Osteocyte (in vitro differentiated cells): ENCODE data around the gene BCAR1. TPM values are rescaled to one million over a fixed set of nuclear protein-coding genes. Genes with fewer than 3 reads are reported as not detected.

Source experiments
- DNase-seq: peaks from one replicate; pipeline ENCODE4 v3.0.0; 2021; ENCODE audit warnings: mixed read lengths; ENCODE audit not compliant: unreplicated experiment; ENCODE audit errors: extremely low spot score
- H3K27ac Mint-ChIP-seq: one replicate; pipeline ENCODE4 v1.8.0; 2021; ENCODE audit warnings: mild to moderate bottlenecking, mixed read lengths; ENCODE audit not compliant: unreplicated experiment
- H3K27me3 Mint-ChIP-seq: one replicate; pipeline ENCODE4 v1.8.0; 2021; ENCODE audit warnings: mixed read lengths; ENCODE audit not compliant: unreplicated experiment
- H3K36me3 Mint-ChIP-seq: one replicate; pipeline ENCODE4 v1.8.0; 2021; ENCODE audit warnings: mixed read lengths; ENCODE audit not compliant: unreplicated experiment
- H3K4me1 Mint-ChIP-seq: one replicate; pipeline ENCODE4 v1.8.0; 2021; ENCODE audit warnings: mixed read lengths; ENCODE audit not compliant: unreplicated experiment
- H3K4me3 Mint-ChIP-seq: one replicate; pipeline ENCODE4 v1.8.0; 2021; ENCODE audit warnings: mild to moderate bottlenecking, moderate library complexity, mixed read lengths; ENCODE audit not compliant: unreplicated experiment
- H3K9me3 Mint-ChIP-seq: one replicate; pipeline ENCODE4 v1.8.0; 2021; ENCODE audit warnings: mixed read lengths; ENCODE audit not compliant: unreplicated experiment
- total RNA-seq: library from RNA; stranded (reverse); gene quantifications from 2 replicates; pipeline ENCODE4 v1.2.1, GENCODE V29; 2021
- TF ChIP-seq, protein P1 (sequence below): fragments of 200-600 bp; sonication (generic); IDR thresholded peaks from 2 replicates; pipeline ENCODE4 v1.5.0; 2021; ENCODE audit warnings: antibody characterized with exemption, mild to moderate bottlenecking, moderate library complexity

The BCAR1 gene
- total RNA-seq, 1 donor from 2014 or later, result 138 TPM

DNA sequence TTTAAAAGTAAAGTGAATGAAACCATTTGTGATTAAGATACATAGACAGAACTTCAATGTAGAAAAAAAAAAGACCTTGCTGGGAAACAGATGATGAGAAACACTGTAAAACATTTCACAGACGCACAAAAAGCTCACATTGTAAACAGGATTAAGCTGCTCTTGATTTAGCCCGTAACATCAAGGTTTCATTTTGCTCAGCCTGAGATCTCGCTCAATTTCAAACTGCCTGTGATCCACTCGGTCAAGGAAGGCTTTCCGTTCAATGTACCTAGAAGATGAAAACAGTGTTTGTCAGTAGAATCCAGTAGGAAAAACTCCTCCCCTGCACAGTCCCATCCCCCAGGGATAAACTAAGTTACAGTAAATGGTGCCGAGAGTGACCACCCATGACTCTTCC, 42.3 kb upstream of the BCAR1 start:
- H3K27ac Mint-ChIP-seq, result no peak overlapping the region
- no peaks in the 10 kb centered on the region for H3K9me3 Mint-ChIP-seq
- H3K36me3 Mint-ChIP-seq, result peaks cover 39% of the 10 kb centered on the region
- no peak for DNase-seq
- H3K4me1 Mint-ChIP-seq, result peaks cover 9% of the 10 kb centered on the region
- TF ChIP-seq, protein P1, sequence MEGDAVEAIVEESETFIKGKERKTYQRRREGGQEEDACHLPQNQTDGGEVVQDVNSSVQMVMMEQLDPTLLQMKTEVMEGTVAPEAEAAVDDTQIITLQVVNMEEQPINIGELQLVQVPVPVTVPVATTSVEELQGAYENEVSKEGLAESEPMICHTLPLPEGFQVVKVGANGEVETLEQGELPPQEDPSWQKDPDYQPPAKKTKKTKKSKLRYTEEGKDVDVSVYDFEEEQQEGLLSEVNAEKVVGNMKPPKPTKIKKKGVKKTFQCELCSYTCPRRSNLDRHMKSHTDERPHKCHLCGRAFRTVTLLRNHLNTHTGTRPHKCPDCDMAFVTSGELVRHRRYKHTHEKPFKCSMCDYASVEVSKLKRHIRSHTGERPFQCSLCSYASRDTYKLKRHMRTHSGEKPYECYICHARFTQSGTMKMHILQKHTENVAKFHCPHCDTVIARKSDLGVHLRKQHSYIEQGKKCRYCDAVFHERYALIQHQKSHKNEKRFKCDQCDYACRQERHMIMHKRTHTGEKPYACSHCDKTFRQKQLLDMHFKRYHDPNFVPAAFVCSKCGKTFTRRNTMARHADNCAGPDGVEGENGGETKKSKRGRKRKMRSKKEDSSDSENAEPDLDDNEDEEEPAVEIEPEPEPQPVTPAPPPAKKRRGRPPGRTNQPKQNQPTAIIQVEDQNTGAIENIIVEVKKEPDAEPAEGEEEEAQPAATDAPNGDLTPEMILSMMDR, result no peak
- no peak overlapping the region for H3K4me3 Mint-ChIP-seq
- H3K27me3 Mint-ChIP-seq, result no peaks in the 10 kb centered on the region

DNA sequence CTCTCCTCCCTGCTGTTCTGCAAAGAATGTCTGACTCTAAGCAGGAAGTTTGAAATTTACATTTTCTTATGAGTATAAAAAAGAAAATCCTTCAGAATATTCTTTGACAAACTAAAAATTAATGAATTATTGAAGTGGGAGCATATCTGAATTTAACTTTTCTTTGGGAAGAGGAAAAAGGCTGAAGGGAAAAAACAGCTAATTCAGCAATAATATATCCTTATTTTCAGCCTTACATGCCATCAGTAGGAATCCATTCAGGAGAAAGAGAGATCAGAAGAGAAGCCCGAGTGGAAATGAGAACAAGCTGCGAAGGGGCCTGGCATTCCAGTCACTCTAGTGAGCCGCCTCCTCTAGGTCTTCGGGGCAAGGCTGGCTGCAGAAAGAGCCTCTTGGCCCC, 41.7 kb upstream of the BCAR1 start:
- no peak for DNase-seq
- no peak overlapping the region for H3K4me3 Mint-ChIP-seq
- no peaks in the 10 kb centered on the region for H3K27me3 Mint-ChIP-seq
- peaks cover 15% of the 10 kb centered on the region for H3K4me1 Mint-ChIP-seq
- TF ChIP-seq, protein P1, result no peak
- H3K9me3 Mint-ChIP-seq, result no peaks in the 10 kb centered on the region
- peaks cover 41% of the 10 kb centered on the region for H3K36me3 Mint-ChIP-seq
- H3K27ac Mint-ChIP-seq, result no peak overlapping the region

DNA sequence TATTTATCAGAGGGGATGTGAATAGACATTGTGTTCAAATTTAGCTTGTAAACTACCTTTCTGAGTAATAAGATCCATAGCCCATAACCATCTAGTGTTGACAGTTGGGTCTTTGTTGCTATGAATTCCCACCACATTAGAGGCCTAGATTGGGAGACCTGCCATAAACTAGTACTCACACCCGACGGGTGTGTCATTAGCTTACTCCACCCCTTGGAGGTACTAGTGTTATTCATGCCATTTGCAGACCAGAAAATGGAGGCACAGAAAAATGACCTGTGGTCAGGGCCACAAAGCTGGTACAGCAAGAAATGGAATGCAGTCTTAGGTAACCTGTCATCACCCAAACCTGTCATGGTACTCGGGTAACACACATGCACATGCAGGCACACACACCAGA, 41.3 kb upstream of the BCAR1 start:
- TF ChIP-seq, protein P1, result no peak
- Mint-ChIP-seq H3K36me3 (peaks cover 36% of the 10 kb centered on the region), H3K27ac (no peak overlapping the region), H3K9me3 (no peaks in the 10 kb centered on the region), H3K4me1 (peaks cover 20% of the 10 kb centered on the region), H3K4me3 (no peak overlapping the region), H3K27me3 (no peaks in the 10 kb centered on the region)
- no peak for DNase-seq

DNA sequence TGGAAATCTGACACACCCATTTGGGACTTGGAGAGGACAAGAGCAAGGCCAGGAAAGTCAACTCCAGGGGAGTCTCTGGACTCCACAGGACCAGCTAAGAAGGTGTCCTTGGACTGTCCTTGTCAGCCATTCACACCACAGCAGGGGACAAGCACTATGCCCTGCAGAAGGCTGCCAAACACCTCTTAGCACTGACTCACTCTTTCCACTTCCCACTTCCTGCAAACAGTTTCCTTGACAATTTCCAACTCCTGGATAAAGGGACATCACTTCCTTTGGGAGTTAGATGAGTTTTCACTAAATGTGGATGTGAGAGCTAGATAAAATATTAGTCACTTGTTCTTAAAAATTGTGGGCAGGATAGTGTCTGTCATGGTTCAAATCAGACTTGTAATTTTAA, 37.8 kb upstream of the BCAR1 start:
- Mint-ChIP-seq H3K27ac (peak overlapping the region; percentile 65), H3K36me3 (peaks cover 39% of the 10 kb centered on the region), H3K27me3 (no peaks in the 10 kb centered on the region), H3K4me3 (no peak overlapping the region), H3K9me3 (no peaks in the 10 kb centered on the region), H3K4me1 (peaks cover 21% of the 10 kb centered on the region)
- TF ChIP-seq, protein P1, result no peak
- no peak for DNase-seq

DNA sequence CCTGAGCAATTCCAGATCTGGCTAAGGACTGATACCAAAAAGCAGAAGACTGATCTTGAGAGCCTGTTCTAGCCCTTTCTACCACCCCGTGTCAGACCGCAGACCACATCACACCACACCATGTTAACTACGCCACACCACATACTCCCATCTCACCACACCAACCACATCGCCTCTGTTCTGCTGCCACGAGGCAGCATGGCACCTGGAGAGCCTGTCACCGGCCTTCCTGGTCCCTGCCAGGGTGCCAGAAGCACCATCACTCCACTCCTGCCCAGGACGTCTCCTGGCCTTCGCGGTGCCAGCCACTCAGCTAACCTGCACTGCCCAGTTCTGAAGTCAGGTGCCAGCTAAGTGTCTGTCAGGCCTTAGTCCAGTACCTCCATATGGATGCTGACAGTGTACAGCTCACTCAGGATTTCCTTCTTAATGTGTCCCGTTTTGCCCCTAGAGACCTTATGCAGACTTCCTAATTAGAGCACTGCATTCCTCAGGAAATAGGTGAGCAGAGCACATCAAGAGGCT, 37.2 kb upstream of the BCAR1 start:
- Mint-ChIP-seq H3K27ac (peak overlapping the region; percentile 65), H3K36me3 (peaks cover 35% of the 10 kb centered on the region), H3K4me3 (peak overlapping the region; percentile 5), H3K4me1 (peaks cover 21% of the 10 kb centered on the region), H3K27me3 (no peaks in the 10 kb centered on the region), H3K9me3 (no peaks in the 10 kb centered on the region)
- TF ChIP-seq, protein P1, result no peak
- no peak for DNase-seq
